Stimulated activated CD8-positive, alpha-beta memory T cell treated with anti-CD3 and anti-CD28 coated beads, Interleukin-4, amount 100 ng/mL, for 48 hours (primary cell): Measurements from ENCODE around the gene COG1.
A peak's percentile ranks its signal among the peaks of the same experiment; 100 is the strongest.

Experiments
- DNase-seq: peaks from one replicate; pipeline ENCODE4 v3.0.0-alpha.2; 2020

Gene COG1

GRCh38 chr17:73231841-73232586 lies 39.2 kb downstream of the COG1 start:
- peak; percentile 98 for DNase-seq

- DNase-seq, result peak; percentile 53
Observed at GRCh38 chr17:73232587-73233373, 39.9 kb downstream of the COG1 start.

GRCh38 chr17:73234736-73235135 lies 41.9 kb downstream of the COG1 start:
- DNase-seq, result no peak

- no peak for DNase-seq
Observed at GRCh38 chr17:73237714-73238113, 44.9 kb downstream of the COG1 start.

- no peak for DNase-seq
Observed at GRCh38 chr17:73240561-73240960, 47.7 kb downstream of the COG1 start.

GRCh38 chr17:73247726-73248125 lies 54.9 kb downstream of the COG1 start:
- no peak for DNase-seq

- DNase-seq, result no peak
Observed at GRCh38 chr17:73248532-73248931, 55.7 kb downstream of the COG1 start.

- DNase-seq, result no peak
Observed at GRCh38 chr17:73249700-73250099, 56.8 kb downstream of the COG1 start.

- DNase-seq, result no peak
Observed at GRCh38 chr17:73250851-73251640, 58.2 kb downstream of the COG1 start.

- no peak for DNase-seq
Observed at GRCh38 chr17:73251871-73252270, 59.0 kb downstream of the COG1 start.

- DNase-seq, result peak; percentile 79
Observed at GRCh38 chr17:73255671-73256181, 62.9 kb downstream of the COG1 start.

- no peak for DNase-seq
Observed at GRCh38 chr17:73256220-73256619, 63.4 kb downstream of the COG1 start.

GRCh38 chr17:73257516-73257915 lies 64.7 kb downstream of the COG1 start:
- no peak for DNase-seq
